T1000 (cell line): ENCODE data around the gene CREB3.

ENCODE experiments used
- DNase-seq: peaks from one replicate; lab custom pipeline; 2025; ENCODE audit warnings: mixed read lengths; lab: John Stamatoyannopoulos, UW

The CREB3 gene

DNA sequence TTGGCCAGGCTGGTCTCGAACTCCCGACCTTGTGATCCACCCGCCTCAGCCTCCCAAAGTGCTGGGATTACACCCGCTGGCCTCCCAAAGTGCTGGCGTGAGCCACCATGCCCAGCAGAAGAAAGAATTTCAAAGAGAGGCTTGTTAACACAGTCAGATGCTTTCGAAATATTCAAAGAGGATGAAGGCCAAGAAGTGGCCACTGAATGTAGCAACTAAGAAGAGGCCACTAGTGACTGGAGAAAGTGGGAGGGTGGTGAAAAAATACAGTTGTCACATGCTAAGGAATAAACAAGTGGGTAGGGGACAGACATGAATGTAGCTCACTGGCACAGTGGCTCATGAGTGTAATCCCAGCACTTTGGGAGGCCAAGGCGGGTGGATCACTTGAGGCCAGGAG lies 29.8 kb upstream of the CREB3 start:
- no peak for DNase-seq

DNA sequence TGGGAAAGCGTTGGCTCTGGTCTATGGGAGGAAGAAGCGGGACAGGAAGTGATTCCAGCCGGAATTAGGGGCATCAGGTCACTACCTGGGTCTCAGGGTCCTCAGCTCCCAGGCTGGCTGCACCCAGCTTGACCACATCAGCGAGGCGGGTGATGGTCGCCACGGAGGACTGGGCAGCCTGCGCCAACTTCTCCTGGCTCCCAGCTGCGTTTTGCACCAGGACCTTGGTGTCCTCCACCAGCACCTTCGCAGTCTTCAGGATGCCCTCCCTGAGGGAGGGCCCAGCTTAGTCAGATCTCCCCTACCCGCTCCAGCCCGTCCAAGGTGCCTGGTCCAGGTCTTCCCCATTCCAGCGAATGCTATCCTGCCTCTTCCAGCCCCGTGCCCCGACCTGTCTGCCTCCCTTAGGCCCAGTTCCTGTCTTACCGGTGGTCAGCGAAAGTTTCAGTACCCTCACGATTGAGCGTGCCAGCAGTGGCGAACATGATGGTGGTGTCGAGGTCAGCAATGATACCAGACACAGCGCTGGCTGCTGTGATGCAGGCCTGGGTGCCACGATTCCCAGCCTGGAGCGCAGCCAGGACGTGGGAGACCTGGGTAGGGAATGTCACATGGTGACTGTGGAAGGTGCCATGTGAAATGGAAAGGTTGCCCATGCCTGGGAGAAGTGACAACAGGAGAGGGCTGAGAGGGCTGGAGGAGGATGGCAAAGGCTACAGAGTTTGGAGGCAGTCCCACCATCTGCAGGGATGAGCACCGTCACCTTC lies 28.4 kb upstream of the CREB3 start:
- no peak for DNase-seq

DNA sequence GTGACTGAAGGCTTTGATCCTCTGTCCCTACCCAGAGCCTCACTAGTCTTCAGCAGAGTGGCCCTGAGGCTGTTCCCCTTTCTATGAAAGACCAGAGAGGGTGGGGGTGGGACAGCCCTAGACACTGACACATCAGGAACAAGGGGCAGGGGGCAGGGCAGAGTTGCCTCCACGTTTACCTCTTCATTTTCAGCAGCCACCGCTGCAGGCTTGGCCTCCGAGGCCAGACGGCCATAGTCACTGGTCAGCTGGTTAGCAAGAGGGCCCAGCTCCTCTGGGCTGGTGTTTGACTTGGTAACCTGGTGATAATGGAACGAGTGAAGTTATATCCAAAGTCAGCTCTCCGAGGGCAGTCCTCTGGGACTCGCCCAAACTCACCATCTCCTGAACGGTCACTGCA lies 27.1 kb upstream of the CREB3 start:
- DNase-seq, result no peak

DNA sequence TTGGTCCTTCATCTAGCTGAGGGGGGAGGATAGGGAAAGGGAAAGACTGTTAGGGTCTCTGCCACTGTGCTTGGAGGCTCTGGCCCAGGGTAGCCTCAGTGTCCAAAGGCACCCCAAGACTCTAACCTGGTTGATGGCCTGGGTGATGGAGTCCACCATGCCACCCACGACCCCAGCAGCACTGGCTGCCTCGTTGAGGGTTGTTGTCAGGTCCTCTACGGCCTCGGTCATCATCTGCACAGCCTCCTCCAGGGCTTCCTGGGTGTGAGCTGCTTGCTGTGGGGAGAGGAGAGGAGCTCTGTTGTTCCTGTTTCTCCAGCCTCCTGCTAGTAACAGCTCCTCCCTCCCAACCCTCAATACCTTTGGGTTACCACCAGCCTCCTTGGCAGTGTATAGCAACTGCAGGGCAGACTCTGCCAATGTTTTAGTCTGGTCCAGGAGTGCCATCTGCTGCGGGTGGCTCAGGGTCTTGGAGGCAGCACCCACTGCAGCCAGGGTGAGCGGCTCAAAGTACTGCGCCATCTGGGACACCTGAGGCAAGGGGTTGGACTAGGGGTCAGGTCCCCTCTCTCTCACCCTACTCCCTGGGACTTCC lies 26.5 kb upstream of the CREB3 start:
- no peak for DNase-seq

DNA sequence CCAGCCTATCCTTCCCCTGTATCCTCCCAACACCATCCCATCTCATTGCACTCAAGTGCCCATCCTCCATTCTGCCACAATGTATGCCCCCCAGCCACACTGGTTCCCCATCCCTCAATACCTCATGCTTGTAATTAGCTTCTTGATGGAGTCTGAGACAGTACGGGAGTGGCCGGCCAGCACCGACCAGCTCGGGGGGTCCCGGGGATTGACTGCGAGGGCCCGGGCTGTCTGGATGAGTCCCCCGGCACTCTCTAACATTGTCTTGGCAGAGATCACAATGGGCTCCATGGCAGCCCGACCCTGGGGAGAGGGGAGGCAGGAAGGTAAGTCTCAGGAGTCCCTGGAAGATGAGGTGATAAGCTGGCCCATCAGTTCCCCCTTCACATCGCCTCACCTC lies 25.5 kb upstream of the CREB3 start:
- no peak for DNase-seq

DNA sequence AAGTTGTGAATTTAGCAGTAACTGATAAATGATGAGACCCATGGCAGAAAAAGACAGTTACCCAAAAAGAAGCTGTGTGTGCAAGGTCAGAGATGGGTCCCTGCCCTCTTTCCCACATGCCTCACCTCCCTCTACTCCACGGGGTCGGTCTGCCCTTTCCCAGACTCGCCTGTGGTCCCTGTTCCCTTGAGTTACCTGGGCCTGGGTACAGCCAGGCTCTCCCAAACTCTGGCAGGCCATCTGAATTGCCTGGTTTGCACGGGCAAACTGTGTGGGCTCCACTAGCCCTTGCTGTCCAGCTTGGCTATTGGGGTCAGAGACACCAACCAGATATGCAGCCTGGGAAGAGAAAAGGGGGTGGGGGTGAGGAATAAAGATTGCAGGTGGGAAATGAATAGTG lies 24.3 kb upstream of the CREB3 start:
- DNase-seq, result no peak

DNA sequence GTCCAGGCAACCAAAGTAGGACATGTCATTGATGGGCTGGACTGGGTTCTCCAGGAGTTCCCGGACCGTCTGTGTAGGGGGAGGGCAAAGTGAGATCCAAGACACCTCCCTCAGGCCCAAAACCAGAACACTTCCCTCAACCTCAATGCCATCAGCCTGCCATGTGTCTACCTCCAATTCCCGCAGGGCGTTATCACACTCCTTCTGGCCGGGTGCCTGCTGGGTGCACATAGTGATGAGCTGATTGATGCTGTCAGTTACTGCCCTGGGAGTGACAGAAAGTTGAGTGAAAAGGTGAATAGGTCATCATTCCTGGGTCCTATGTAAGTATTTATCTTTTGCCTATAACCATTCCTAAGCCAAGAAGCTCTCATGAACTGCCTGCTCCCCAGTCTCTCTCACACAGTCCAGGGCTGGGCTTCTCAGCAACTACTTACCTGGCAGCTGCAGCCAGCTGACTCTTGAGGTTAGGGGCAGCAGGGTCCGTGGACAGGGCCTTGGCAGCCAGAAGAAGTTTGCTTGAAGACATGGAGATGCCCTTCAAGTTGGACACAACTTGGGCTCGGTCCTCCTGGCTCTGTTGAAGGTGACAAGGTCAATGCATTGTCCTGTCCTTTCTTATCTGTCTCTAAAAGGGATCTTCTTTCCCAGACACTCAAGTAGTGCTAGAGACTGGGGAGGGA lies 21.5 kb upstream of the CREB3 start:
- no peak for DNase-seq

DNA sequence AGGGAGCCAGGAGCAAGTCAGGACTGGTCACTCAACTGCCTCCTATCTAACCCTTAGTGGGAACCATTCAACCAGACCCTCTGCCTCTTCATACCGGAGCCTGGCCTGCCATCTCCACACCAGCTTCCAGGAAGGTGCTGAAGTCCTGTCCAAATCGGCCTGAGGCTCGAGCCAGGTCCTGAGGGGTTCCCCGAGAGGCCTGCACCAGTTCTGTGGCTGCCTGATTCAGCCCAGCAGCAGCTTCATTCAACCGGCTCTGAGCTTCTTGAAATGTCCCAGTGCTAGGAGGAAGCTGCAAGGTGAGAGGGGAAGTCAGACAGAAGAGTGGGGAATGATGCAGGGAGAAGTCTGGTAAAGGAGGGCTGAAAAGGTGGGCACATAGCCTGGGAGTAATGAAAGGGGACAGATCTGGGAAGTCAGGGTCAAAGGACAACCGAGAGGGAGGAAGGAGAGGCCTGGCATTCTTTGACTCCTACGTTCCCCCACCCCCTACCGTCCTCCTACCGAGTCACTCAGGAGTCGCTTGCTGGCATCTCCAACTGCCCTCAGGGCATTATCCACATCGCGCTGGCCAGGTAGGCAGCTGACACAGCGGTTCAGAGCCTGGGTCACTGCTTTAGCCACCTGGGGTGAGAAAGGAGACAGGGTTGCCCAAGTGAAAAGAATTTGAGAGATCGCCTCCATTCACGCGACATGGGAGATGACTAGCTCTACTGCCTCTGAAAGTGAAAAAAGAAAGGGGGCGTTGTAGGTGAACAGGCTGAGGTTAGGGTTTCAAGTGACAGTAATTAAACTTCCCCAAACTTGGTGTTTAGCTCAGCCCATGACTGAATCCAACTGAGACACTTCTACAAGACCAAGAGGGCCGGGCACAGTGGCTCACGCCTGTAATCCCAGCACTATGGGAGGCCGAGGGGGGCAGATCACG lies 20.7 kb upstream of the CREB3 start:
- no peak for DNase-seq

DNA sequence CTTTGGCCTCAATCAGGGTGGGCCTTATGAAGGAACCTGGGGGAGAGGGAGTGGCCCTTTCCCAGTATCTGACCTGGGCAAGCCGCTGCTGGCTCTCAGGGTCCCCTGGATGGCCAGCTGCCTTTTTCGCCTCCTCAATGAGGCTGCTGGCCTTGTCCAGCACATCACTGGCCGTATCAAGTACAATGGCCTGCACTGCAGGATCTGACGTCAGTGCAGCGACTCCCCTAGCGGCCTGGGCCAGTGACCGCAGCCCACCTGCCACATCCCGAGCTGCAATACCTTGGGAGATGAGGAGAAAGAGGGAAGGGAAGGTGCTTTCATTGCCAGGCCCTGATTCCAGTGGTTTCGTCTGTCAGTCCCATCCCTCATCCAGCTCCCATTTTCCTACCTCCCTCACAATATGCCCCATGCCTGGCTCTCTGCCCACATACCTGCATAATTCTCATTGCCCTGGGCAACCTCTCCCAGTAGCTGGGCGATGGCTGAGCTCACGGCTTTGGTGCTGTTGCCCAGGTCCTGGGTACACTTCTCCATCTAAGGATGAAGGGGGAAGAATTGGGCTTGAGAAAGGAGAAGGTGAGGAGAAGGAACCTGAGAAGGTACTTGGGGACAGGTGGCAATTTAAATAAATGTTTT lies 19.6 kb upstream of the CREB3 start:
- DNase-seq, result no peak

DNA sequence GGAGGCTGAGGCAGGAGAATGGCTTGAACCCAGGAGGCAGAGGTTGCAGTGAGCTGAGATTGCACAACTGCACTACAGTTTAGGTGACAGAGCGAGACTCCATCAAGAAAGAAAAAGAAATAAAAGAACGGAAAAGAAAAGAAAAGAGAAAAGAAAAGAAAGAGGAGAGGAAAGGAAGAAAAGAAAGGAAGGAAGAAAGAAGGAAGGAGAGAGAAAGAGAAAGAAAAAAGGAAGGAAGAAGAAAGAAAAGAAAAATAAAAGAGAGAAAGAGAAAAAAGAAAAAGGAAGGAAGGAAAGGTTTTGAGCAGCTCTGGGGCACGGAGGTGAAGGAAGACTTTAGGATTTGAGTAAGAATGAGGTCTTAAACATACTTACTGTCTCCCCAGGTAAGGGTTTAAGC lies 18.9 kb upstream of the CREB3 start:
- no peak for DNase-seq

DNA sequence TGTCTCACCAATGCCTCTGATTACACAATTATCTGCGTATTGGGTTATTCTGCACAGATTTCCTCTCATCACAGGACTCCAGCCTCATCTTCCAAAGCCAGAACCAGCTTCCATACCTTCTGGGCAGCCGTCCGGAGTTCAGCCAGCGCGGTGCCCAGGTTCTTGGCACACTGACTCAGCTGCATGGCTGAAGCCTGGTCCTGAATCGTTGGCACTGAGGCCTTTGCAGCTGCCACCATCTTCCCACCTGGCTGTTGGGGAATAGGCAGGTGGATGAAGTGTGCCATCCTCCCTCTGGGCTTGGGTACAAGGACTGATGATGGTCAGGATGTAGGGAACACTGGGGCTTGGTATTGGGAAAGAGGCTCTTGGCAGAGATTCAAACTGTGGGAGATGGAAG lies 18.3 kb upstream of the CREB3 start:
- DNase-seq, result no peak

DNA sequence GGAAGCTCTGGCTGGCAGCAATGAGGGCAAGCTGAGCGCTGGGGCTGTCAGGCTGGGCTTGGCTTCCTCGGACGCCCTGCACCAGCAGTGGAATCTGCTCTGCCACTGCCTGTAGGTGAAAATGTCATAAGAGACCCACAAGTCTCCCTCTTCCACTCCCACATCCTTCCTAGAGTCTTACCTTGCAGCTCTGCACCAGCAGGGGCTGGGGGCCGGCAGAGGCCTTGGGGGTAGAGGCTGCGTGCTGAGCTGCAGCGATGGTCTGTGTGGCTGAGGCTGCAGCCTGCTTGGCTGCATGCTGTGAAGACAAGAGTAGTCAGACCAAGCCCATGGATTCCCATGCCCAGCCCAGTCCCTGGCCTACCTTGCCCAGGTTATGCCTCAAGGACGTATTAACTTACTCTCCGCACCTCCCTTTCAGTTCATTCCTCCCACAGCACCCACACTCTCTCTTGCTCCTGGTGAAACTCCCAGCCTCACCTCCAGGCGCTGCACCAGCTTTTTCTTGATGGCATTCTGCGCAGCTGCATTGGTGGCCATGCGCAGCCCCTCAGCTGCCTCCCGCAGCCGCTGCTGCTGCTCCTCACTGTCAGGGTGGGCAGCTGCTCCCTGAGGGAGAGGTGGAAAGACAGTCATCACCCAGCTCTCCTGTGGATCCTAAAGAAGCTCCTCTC lies 17.8 kb upstream of the CREB3 start:
- DNase-seq, result no peak

DNA sequence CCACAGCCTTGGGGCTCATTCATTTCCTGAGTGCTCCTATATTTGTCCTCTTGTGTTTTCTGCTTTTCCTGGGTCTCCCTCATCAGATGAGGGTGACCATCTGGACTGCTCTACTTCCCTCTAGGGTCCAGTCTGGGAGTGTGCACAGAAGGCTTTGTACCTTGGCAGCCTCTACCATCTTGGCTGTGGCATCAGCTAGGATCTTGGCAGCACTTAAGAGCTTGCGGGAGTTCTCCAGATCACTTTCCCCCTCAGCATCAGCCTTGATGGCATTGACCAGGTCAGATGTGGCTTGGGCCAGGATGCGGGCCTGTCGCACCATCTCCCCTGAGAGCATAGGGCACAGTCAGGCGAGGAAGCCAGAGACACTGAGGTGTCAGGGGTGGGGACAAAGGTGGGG lies 16.2 kb upstream of the CREB3 start:
- DNase-seq, result no peak

DNA sequence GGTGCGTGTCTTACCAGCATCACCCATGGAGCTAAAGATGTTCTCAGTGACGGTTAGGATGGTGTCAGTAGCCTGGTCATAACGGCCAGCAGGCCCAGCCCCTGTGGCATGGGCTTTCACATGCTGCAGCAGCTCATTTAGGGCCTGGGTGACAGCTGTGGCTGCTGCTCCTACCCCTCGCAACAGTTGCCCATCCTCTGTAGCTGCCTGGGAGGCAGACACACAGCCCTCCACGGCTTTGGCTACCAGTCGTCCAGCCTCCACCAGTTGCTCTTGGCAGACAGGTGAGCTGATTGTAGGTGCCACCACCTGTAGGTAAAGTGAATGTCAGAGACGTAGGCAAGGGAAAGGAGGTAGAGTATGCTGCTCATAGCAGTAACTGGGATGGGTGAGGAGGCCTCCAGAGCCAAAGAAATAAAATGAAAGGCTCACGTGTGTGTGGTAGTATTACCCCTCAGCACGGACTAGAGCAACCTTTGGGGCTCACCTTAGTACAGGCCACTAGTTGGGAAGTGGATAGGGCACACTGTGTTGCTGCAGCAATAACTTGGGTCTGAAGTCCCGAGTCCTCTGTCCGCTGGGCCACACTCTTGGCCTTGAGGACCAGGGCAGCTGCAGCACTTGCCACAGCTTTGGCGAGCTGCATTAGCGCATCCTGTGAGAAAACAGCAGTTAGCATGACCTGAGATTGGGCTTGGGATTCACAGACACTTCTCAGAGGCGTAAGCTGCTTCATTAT lies 15.2 kb upstream of the CREB3 start:
- DNase-seq, result no peak

DNA sequence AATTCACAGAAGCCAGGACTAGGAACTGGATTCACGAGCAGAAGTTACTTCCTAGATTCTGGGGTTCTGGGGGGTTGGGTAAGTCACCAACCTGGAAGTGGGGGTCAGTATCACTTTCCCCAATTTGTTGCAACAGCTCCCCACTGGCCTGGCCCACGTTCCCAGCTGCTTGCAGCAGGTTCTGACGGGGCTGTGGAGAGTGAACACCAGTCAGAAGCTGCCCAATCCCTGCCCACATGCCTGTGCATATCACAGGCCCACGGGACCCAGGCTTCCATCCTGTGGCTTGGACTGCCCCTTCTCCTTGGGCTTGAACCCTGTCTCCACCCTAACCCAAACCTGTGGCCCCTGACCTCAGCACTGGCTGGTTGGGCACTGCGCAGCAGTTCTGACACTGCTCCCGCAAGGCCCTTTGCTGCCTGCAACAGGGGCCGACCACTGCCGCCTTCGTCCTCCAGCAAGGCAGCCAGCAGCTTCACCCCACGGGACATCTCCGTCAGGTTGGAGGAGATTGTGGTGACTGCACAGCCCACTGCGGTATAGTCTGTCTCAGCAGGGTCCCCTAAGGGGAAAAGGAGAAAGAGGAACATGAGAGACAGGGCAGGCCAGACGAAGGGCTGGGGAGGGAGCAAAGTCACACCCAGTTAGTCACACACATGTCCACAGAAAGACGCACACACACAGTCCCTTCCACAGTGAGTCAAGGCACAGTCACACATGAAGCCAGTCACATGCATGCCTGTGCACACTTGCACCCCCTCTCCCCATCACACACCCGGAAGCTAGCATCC lies 13.6 kb upstream of the CREB3 start:
- DNase-seq, result no peak

DNA sequence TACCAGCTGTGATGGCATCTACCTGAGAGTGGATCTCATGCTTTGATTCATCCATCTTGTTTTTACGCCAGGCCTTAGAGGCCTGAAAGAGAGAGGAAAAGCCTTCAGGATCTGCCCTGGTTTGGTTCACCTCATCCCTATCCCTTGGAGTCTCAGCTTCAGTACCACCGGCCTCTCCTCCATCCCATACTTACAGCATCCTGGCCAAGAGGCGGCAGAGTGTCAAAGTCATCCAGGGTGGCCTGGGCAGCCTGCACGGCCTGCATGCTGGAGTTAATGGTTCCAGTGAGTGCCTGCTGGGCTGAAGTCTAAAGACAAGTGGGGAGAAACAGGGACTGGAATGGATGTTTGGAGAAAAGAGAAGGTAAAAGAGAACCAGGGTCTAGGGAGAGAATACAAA lies 12.9 kb upstream of the CREB3 start:
- DNase-seq, result no peak

DNA sequence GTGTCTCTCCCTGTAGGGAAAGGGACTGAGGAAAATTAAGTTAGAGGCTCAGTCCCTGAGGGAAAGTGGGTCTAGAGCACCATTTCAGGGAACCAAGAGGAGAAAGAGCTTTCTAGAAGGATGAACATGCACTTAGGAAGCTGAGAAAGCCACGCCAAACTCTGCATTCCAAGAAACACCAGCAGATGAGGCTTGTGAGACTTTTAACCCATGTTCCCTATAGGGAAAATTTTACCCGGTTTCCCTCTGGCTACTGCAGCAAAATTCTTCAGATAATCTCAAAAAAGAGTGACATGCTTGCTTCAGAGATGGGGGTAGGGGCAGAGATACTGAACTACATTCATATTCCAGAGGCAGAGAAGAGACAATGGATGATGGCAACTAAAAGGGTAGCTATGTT lies 9.0 kb upstream of the CREB3 start:
- no peak for DNase-seq

DNA sequence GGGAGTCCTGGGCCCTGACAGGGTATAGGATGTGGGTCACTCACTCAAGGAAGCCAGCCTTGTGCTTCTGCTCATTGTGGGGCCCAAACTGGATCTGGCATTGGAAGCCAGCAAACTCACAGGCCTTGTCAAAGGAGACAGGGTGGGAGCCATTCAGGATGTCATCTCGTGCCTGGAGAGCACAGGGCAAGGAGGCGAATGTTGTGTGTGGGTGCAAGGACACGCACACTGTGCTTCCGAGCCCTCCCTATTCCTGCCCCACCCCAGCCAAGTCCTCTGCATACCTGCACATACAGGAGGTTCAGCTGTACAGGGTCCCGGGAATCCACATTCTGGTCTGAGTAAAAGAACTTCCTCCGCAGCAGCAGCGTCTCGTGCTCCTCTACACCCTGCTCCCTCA lies 8.6 kb upstream of the CREB3 start:
- DNase-seq, result no peak

DNA sequence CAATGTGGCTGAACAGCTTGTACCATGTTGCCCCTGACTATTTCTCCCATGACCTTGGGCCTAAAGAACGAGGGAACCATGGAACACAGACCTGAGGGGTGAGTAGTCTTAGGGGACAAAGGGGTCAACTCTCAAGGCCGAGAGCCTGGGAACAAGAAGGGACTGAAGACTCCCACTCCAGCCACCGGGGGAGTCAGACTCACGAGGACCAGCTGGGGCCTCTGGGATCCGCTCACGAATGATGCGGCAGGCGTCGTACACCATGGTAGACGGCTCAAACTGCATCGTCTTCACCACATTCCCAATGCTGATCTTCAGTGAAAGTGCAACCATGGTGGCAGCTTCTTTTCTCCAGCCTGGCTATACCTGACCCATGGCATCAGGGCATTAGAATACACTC lies 7.1 kb upstream of the CREB3 start:
- no peak for DNase-seq

DNA sequence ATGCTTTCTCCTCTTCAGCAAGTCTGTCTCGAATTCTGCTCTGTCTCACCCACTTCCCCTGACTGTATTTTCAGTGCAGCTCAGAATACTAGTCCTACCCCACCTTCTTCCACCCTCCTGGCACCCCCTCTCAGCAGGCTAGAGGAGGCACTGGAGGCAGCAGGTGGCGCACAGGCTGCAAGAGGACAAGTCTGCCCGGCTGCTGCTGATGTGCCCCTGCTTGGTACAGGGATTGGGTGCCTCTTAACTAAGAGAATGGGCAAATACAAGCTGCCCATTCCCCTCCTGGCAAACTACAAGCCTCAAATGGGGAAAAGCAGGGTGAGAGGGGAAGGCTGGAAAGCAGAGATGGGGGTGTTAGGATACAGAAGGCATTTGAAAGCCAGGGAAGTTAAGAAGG lies 5.5 kb upstream of the CREB3 start:
- no peak for DNase-seq
